ENCODE results near the gene C1orf232.

GRCh38 chr1:26161415-26162219 is 7.1 kb downstream of the C1orf232 start:
- TF ChIP-seq NR3C1 (IDR thresholded peaks at IDR 0.05) (no peak), CTCF (IDR thresholded peaks at IDR 0.05) (peak; percentile 37), POLR2AphosphoS2 (conservative IDR thresholded peaks at IDR 0.05; ENCODE audit: low read length) (no peak), NFE2L2 (conservative IDR thresholded peaks at IDR 0.05; ENCODE audit: low read length) (no peak), EP300 (IDR thresholded peaks at IDR 0.05) (no peak), USF2 (IDR thresholded peaks at IDR 0.05) (no peak), JUNB (IDR thresholded peaks at IDR 0.05) (no peak)

All from A549 (cell line).